Measurements from ENCODE around the gene GPR25.

Gene GPR25

DNA sequence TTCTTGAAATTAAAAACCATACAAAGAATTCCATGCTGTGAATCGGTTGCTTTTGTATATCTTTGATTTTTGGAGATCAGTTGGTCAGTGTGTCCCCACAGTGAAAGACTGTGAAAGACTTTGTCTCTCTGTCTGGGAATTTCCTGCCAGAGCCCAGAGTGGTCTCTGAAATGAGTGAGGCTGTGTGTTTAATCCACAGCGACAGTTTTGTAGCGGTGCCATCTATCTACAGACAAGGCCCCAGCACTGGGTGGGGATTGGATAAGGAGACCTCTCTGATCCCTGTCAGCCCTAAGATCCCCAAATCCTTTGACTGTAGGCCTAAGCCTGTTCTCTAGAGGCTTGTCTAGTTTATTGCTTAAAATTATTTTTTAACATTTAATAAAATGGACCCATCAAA is 10.3 kb downstream of the GPR25 start:
- no peaks in the 10 kb centered on the region for H3K4me1 ChIP-seq
- H3K27me3 ChIP-seq (ENCODE audit: low read depth), result no peaks in the 10 kb centered on the region
- in situ Hi-C loops (cut with MboI; ENCODE audit: low sequenced_read_pairs), result no loop called here
- DNase-seq (ENCODE audit: low spot score in 2 of 2), result no peak
- no peak overlapping the region for H3K4me3 ChIP-seq
- no peaks in the 10 kb centered on the region for H3K36me3 ChIP-seq (replicated peaks)
- H3K9me3 ChIP-seq, result no peaks in the 10 kb centered on the region

- Histone ChIP-seq H3K4me1 (no peaks in the 10 kb centered on the region), H3K9me3 (no peaks in the 10 kb centered on the region), H3K36me3 (replicated peaks) (no peaks in the 10 kb centered on the region), H3K27me3 (ENCODE audit: low read depth) (no peaks in the 10 kb centered on the region), H3K4me3 (no peak overlapping the region)
- in situ Hi-C loops (cut with MboI; ENCODE audit: low sequenced_read_pairs), result no loop called here
- DNase-seq (ENCODE audit: low spot score in 2 of 2), result no peak
Measured at GRCh38 chr1:200885623-200886402, 13.0 kb downstream of the GPR25 start.

DNA sequence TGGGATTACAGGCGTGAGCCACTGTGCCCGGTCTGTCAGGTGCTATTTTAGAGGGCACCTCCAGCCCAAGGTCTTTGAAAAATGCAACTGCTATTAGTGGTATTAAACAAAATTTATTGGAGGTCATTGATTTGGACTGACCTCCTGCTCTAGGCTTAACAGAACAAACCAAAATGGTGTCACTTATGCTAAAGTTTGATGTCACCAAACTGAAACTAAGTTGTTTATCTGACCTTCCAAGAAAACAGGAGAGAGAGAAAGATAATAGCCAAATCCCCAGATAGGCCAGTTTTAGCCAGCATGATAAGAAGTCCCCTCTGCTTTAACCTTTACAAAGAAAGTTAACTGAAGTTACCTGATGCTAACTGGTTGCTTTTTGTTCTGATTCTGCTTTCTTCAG is 13.8 kb downstream of the GPR25 start:
- in situ Hi-C loops (cut with MboI; ENCODE audit: low sequenced_read_pairs), result no loop called here
- H3K36me3 ChIP-seq (replicated peaks), result no peaks in the 10 kb centered on the region
- no peaks in the 10 kb centered on the region for H3K4me1 ChIP-seq
- no peaks in the 10 kb centered on the region for H3K9me3 ChIP-seq
- no peak overlapping the region for H3K4me3 ChIP-seq
- no peak for DNase-seq (ENCODE audit: low spot score in 2 of 2)
- no peaks in the 10 kb centered on the region for H3K27me3 ChIP-seq (ENCODE audit: low read depth)

DNA sequence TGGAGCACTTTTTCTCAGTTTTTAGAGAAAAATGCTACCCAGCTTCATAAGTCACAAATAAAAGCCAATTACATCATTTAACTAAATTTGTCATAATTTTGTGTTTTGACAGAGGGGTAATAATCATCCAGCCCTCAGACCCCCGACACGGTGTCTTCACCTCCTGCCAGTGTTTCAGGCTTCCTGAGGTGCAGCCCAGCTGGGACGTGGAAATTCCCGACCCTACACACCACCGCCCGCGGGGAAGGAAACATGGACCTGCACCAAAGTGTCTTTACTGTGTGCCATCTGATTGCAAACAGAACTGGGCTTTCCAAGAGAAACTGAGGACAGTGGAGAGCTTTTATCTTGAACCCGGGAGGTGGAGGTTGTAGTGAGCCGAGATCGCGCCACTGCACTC is 14.3 kb downstream of the GPR25 start:
- no peaks in the 10 kb centered on the region for H3K4me1 ChIP-seq
- H3K4me3 ChIP-seq, result no peak overlapping the region
- no peak for DNase-seq (ENCODE audit: low spot score in 2 of 2)
- in situ Hi-C loops (cut with MboI; ENCODE audit: low sequenced_read_pairs), result no loop called here
- no peaks in the 10 kb centered on the region for H3K36me3 ChIP-seq (replicated peaks)
- no peaks in the 10 kb centered on the region for H3K27me3 ChIP-seq (ENCODE audit: low read depth)
- no peaks in the 10 kb centered on the region for H3K9me3 ChIP-seq

DNA sequence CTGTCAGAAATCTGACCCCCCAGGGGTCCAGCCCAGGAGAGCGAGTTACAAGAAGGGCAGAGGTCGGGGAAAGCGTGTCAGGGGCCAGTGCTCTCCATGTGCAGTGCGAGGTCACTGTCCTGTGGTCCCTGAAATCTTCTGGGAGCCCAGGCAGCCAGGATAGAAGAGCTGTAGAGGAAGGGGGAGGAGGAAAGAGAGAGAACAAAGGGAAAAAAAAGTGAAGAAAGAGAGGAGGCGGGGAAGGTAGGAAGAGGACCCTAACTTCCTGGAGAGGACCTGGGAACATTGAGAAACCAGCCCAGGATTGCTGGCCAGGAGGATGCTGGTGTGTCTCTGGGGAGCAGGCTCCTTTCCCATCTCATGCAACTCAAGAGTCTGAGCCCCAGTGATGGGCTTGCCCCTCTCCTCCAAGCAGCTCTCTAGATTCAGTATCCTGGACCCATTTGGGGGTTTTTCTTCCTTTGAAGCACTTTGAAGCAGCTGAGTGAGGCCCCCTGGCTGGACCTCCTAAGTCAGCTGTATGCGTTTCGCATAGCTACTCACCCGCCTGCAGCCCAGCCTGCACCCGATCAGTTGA is 15.1 kb downstream of the GPR25 start:
- no peak overlapping the region for H3K4me3 ChIP-seq
- in situ Hi-C loops (cut with MboI; ENCODE audit: low sequenced_read_pairs), result no loop called here
- no peak for DNase-seq (ENCODE audit: low spot score in 2 of 2)
- no peaks in the 10 kb centered on the region for H3K4me1 ChIP-seq
- no peaks in the 10 kb centered on the region for H3K27me3 ChIP-seq (ENCODE audit: low read depth)
- H3K9me3 ChIP-seq, result no peaks in the 10 kb centered on the region
- H3K36me3 ChIP-seq (replicated peaks), result no peaks in the 10 kb centered on the region

DNA sequence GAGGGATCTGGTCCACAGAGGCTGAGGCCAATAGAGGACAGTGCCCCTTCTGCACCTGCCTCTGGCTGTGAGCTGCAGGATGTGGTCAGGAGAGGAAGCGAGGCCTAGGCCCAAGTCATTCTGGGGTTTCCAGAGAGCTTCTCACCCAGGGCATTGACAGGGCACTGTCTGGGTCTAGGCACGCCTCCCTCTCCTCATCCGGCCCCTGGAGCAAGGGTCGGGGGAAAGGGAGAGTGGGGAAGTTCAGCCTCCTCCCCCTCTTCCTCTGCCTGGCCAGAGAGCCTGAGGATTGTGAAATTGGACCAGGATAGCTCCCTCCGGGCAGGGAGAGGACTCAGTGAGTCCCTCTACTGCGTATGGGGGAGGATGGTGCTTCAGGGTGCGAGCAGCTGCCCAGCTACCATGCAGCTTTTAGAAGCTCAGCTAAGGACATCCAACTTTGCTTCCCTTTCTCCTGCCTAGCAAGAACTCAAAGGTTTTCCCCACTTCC is 15.6 kb downstream of the GPR25 start:
- Histone ChIP-seq H3K4me1 (no peaks in the 10 kb centered on the region), H3K36me3 (replicated peaks) (no peaks in the 10 kb centered on the region), H3K9me3 (no peaks in the 10 kb centered on the region), H3K4me3 (no peak overlapping the region), H3K27me3 (ENCODE audit: low read depth) (no peaks in the 10 kb centered on the region)
- in situ Hi-C loops (cut with MboI; ENCODE audit: low sequenced_read_pairs), result no loop called here
- no peak for DNase-seq (ENCODE audit: low spot score in 2 of 2)

- DNase-seq (ENCODE audit: low spot score in 2 of 2), result no peak
- in situ Hi-C loops (cut with MboI; ENCODE audit: low sequenced_read_pairs), result no loop called here
- H3K27me3 ChIP-seq (ENCODE audit: low read depth), result no peaks in the 10 kb centered on the region
- H3K36me3 ChIP-seq (replicated peaks), result no peaks in the 10 kb centered on the region
- no peaks in the 10 kb centered on the region for H3K9me3 ChIP-seq
- H3K4me3 ChIP-seq, result no peak overlapping the region
- H3K4me1 ChIP-seq, result no peaks in the 10 kb centered on the region
Measured at GRCh38 chr1:200889571-200889970, 16.8 kb downstream of the GPR25 start.

DNA sequence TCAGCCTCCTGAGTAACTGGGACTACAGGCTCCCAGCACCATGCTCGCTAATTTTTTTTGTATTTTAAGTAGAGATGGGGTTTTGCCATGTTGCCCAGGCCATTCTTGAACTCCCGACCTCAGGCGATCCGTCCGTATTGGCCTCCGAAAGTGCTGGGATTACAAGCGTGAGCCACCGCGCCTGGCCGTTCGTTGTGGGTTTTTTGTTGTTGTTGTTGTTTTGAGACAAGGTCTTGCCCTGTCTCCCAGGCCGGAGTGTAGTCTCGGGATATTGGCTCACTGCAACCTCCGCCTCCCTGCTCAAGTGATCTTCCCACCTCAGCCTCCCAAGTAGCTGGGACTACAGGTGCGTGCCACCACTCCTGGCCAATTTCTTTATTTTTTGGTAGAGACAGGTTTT is 17.2 kb downstream of the GPR25 start:
- DNase-seq (ENCODE audit: low spot score in 2 of 2), result no peak
- no peak overlapping the region for H3K4me3 ChIP-seq
- H3K9me3 ChIP-seq, result no peaks in the 10 kb centered on the region
- no peaks in the 10 kb centered on the region for H3K4me1 ChIP-seq
- in situ Hi-C loops (cut with MboI; ENCODE audit: low sequenced_read_pairs), result no loop called here
- no peaks in the 10 kb centered on the region for H3K27me3 ChIP-seq (ENCODE audit: low read depth)
- no peaks in the 10 kb centered on the region for H3K36me3 ChIP-seq (replicated peaks)

GRCh38 chr1:200890818-200891773 is 18.3 kb downstream of the GPR25 start:
- no peak for DNase-seq (ENCODE audit: low spot score in 2 of 2)
- H3K4me1 ChIP-seq, result no peaks in the 10 kb centered on the region
- no peaks in the 10 kb centered on the region for H3K27me3 ChIP-seq (ENCODE audit: low read depth)
- no peaks in the 10 kb centered on the region for H3K36me3 ChIP-seq (replicated peaks)
- in situ Hi-C loops (cut with MboI; ENCODE audit: low sequenced_read_pairs), result no loop called here
- H3K9me3 ChIP-seq, result no peaks in the 10 kb centered on the region
- H3K4me3 ChIP-seq, result no peak overlapping the region

GRCh38 chr1:200891774-200892157 is 19.0 kb downstream of the GPR25 start:
- in situ Hi-C loops (cut with MboI; ENCODE audit: low sequenced_read_pairs), result no loop called here
- Histone ChIP-seq H3K4me3 (no peak overlapping the region), H3K27me3 (ENCODE audit: low read depth) (no peaks in the 10 kb centered on the region)

GRCh38 chr1:200892546-200892945 is 19.8 kb downstream of the GPR25 start:
- no peaks in the 10 kb centered on the region for H3K27me3 ChIP-seq (ENCODE audit: low read depth)

More at GRCh38 chr1:200891774-200892157, 19.0 kb downstream of the GPR25 start:
- Histone ChIP-seq H3K4me1 (no peaks in the 10 kb centered on the region), H3K36me3 (replicated peaks) (no peaks in the 10 kb centered on the region), H3K9me3 (no peaks in the 10 kb centered on the region)
- no peak for DNase-seq (ENCODE audit: low spot score in 2 of 2)

GRCh38 chr1:200892958-200893357 is 20.2 kb downstream of the GPR25 start:
- Histone ChIP-seq H3K36me3 (replicated peaks) (no peaks in the 10 kb centered on the region), H3K4me3 (no peak overlapping the region), H3K9me3 (no peaks in the 10 kb centered on the region), H3K4me1 (no peaks in the 10 kb centered on the region), H3K27me3 (ENCODE audit: low read depth) (no peaks in the 10 kb centered on the region)
- in situ Hi-C loops (cut with MboI; ENCODE audit: low sequenced_read_pairs), result no loop called here
- no peak for DNase-seq (ENCODE audit: low spot score in 2 of 2)

More at GRCh38 chr1:200892546-200892945, 19.8 kb downstream of the GPR25 start:
- Histone ChIP-seq H3K36me3 (replicated peaks) (no peaks in the 10 kb centered on the region), H3K4me3 (no peak overlapping the region), H3K4me1 (no peaks in the 10 kb centered on the region), H3K9me3 (no peaks in the 10 kb centered on the region)
- in situ Hi-C loops (cut with MboI; ENCODE audit: low sequenced_read_pairs), result no loop called here
- DNase-seq (ENCODE audit: low spot score in 2 of 2), result no peak

DNA sequence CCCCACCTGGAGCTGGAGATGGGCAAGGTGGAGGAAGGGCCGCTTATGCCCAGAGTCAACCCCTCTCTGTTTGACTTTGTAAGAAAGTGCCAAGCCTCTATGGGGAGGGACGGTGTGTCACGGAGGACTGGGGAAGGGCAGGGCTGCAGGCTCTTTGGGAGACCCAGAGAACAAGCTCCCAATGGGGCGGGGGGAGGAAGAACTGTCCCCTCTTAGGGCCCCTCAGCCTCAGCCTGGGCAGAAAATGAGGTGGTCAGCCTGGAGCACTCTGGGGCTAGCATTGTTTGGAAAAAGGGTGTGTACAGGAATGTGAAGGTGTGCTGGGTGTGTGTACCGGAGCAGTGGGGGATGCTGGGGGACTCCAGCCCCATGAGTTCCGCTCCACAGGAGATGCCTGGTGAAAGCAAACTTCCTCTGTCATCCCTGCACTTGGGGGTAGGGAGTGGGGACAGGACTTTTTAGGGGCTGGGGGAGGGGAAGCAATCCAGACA is 20.7 kb downstream of the GPR25 start:
- H3K4me3 ChIP-seq, result no peak overlapping the region
- H3K27me3 ChIP-seq (ENCODE audit: low read depth), result no peaks in the 10 kb centered on the region
- DNase-seq (ENCODE audit: low spot score in 2 of 2), result no peak
- no peaks in the 10 kb centered on the region for H3K36me3 ChIP-seq (replicated peaks)
- in situ Hi-C loops (cut with MboI; ENCODE audit: low sequenced_read_pairs), result no loop called here
- no peaks in the 10 kb centered on the region for H3K9me3 ChIP-seq
- H3K4me1 ChIP-seq, result no peaks in the 10 kb centered on the region

All from HAP-1 (cell line).